Measurements from ENCODE around the gene RAB34.

DNA sequence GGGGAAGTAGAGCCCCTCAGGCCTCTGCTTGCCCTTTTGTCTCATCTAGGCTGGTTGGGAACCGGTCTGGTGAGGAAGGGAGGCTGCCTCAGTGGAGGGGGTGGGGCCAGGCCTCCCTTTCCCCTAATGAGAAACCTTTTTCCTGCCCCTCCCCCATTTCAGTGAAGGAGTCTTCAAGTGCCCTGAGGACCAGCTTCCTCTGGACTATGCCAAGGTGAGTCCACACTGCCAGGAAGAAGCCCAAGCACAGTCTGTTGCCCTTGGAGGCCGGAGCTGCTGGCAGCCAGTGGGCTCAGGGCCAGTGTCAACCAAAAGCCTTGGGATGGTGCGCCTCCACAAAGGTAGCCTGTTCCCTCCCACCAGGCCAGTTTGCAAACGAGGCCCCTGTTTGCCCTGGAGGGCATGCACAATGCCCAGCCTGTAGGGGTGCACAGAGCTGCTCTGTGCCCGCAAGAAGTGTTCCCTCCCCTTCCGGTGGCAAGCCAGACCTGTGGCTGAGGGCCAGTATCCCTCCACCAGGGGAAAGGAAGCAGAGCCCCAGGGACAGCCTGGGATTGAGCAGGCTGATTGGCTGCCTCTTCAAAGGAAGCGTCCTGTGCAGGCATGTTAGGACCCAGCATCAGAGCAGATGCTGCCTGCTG is 29.5 kb upstream of the RAB34 start:
- TF ChIP-seq CTCF (IDR thresholded peaks at IDR 0.05) = no peak
- no peak for TF ChIP-seq EZH2 (IDR thresholded peaks at IDR 0.05; ENCODE audit: borderline replicate concordance, insufficient read depth, low read depth, low read length, poor library complexity, severe bottlenecking)
